H9 (cell line): Measurements from ENCODE around the gene MT1M. TPM values are rescaled to one million over a fixed set of nuclear protein-coding genes. Genes with fewer than 3 reads are reported as not detected.

Experiments
- DNase-seq: peaks from one replicate; pipeline ENCODE4 v3.0.0-alpha.2; 2017
- H2AFZ ChIP-seq: one replicate; pipeline ENCODE4 v1.6.1; 2013; ENCODE audit warnings: mild to moderate bottlenecking, low read length, control low read depth, moderate library complexity
- H2AK5ac ChIP-seq: 2 replicates; pipeline ENCODE4 v1.6.1; 2013; ENCODE audit warnings: low read length, control low read depth, mixed read lengths; ENCODE audit not compliant: insufficient read length
- H2BK120ac ChIP-seq: one replicate; pipeline ENCODE4 v1.6.1; 2013; ENCODE audit warnings: low read depth, mild to moderate bottlenecking, low read length, control low read depth, inconsistent platforms; ENCODE audit not compliant: poor library complexity, severe bottlenecking
- H2BK12ac ChIP-seq: 2 replicates; pipeline ENCODE4 v1.6.1; 2013; ENCODE audit warnings: low read length, control low read depth, mixed read lengths, low read depth; ENCODE audit not compliant: insufficient read length
- H2BK15ac ChIP-seq: 2 replicates; pipeline ENCODE4 v1.6.1; 2013; ENCODE audit warnings: low read depth, low read length, control low read depth
- H2BK20ac ChIP-seq: one replicate; pipeline ENCODE4 v1.6.1; 2013; ENCODE audit warnings: low read depth, mild to moderate bottlenecking, low read length, control low read depth, inconsistent platforms; ENCODE audit not compliant: poor library complexity, severe bottlenecking
- H2BK5ac ChIP-seq: 2 replicates; pipeline ENCODE4 v1.6.1; 2013; ENCODE audit warnings: low read length, control low read depth, mixed read lengths; ENCODE audit not compliant: insufficient read length
- H3K14ac ChIP-seq: 2 replicates; pipeline ENCODE4 v1.6.1; 2013; ENCODE audit warnings: low read length, control low read depth; ENCODE audit not compliant: insufficient read depth
- H3K18ac ChIP-seq: 2 replicates; pipeline ENCODE4 v1.6.1; 2013; ENCODE audit warnings: low read depth, mild to moderate bottlenecking, mixed read lengths, low read length, control low read depth; ENCODE audit not compliant: insufficient read length
- H3K23ac ChIP-seq: 2 replicates; pipeline ENCODE4 v1.6.1; 2013; ENCODE audit warnings: low read length, control low read depth, mixed read lengths, low read depth; ENCODE audit not compliant: insufficient read length
- H3K23me2 ChIP-seq: 2 replicates; pipeline ENCODE4 v1.6.1; 2013; ENCODE audit warnings: low read depth, mild to moderate bottlenecking, mixed read lengths, low read length, control low read depth; ENCODE audit not compliant: insufficient read length, poor library complexity, severe bottlenecking
- H3K27ac ChIP-seq: 2 replicates; pipeline ENCODE4 v1.5.1; 2013; ENCODE audit warnings: low read length, control low read depth, mixed read lengths, low read depth; ENCODE audit not compliant: insufficient read length
- H3K27me3 ChIP-seq: 2 replicates; pipeline ENCODE4 v1.6.1; 2013; ENCODE audit warnings: low read length, control low read depth, inconsistent platforms; ENCODE audit not compliant: insufficient read depth
- H3K4ac ChIP-seq: 2 replicates; pipeline ENCODE4 v1.6.1; 2013; ENCODE audit warnings: low read depth, mild to moderate bottlenecking, control low read depth, inconsistent platforms, low read length, moderate library complexity
- H3K4me1 ChIP-seq: 2 replicates; pipeline ENCODE4 v1.6.1; 2013; ENCODE audit warnings: low read length, control low read depth, inconsistent platforms; ENCODE audit not compliant: insufficient read depth
- H3K4me2 ChIP-seq: 2 replicates; pipeline ENCODE4 v1.6.1; 2013; ENCODE audit warnings: low read length, control low read depth, mixed read lengths; ENCODE audit not compliant: insufficient read length, insufficient read depth
- H3K56ac ChIP-seq: 2 replicates; pipeline ENCODE4 v1.6.1; 2013; ENCODE audit warnings: low read depth, mild to moderate bottlenecking, mixed read lengths, low read length, control low read depth; ENCODE audit not compliant: insufficient read length
- H3K79me1 ChIP-seq: 2 replicates; pipeline ENCODE4 v1.6.1; 2013; ENCODE audit warnings: low read depth, mild to moderate bottlenecking, moderate library complexity, low read length, control low read depth, inconsistent platforms; ENCODE audit not compliant: insufficient read depth, poor library complexity, severe bottlenecking
- H3K79me2 ChIP-seq: 2 replicates; pipeline ENCODE4 v1.6.1; 2013; ENCODE audit warnings: low read length, control low read depth, inconsistent platforms; ENCODE audit not compliant: insufficient read depth
- H3K9ac ChIP-seq: 2 replicates; pipeline ENCODE4 v1.6.1; 2013; ENCODE audit warnings: low read length, control low read depth, mixed read lengths; ENCODE audit not compliant: insufficient read length; ENCODE audit errors: extremely low read depth
- H3K9me3 ChIP-seq: one replicate; pipeline ENCODE4 v1.6.1; 2013; ENCODE audit warnings: low read depth, low read length, inconsistent platforms; ENCODE audit not compliant: control insufficient read depth
- H3T11ph ChIP-seq: one replicate; pipeline ENCODE4 v1.6.1; 2013; ENCODE audit warnings: mild to moderate bottlenecking, low read length, control low read depth, inconsistent platforms
- H4K20me1 ChIP-seq: one replicate; pipeline ENCODE4 v1.6.1; 2013; ENCODE audit not compliant: control insufficient read depth, insufficient read length, insufficient read depth
- H4K5ac ChIP-seq: 2 replicates; pipeline ENCODE4 v1.6.1; 2013; ENCODE audit warnings: low read depth, mild to moderate bottlenecking, mixed read lengths, low read length, control low read depth; ENCODE audit not compliant: insufficient read length
- H4K8ac ChIP-seq: replicated peaks from 2 replicates; pipeline ENCODE4 v1.6.1; 2013; ENCODE audit warnings: low read length, control low read depth, mixed read lengths, low read depth; ENCODE audit not compliant: insufficient read length
- H4K91ac ChIP-seq: 2 replicates; pipeline ENCODE4 v1.6.1; 2013; ENCODE audit warnings: low read depth, mild to moderate bottlenecking, moderate library complexity, mixed read lengths, low read length, control low read depth; ENCODE audit not compliant: insufficient read length
- H3K27ac Mint-ChIP-seq, 3 experiments: 2 replicates in 2 of 3; 3 replicates in 1 of 3; pipeline ENCODE4 v1.8.0; 2020 to 2021; ENCODE audit warnings: mixed read lengths in 3 of 3, mild to moderate bottlenecking in 1 of 3, moderate library complexity in 1 of 3
- H3K27me3 Mint-ChIP-seq: 2 replicates; pipeline ENCODE4 v1.8.0; 2021; ENCODE audit warnings: low read depth, mild to moderate bottlenecking, moderate library complexity, mixed read lengths
- H3K36me3 Mint-ChIP-seq, 3 experiments: 2 replicates in 2 of 3; 3 replicates in 1 of 3; pipeline ENCODE4 v1.8.0; 2020 to 2021; ENCODE audit warnings: low read depth in 3 of 3, mixed read lengths in 3 of 3; ENCODE audit not compliant: insufficient read depth in 1 of 3
- H3K4me1 Mint-ChIP-seq, 2 experiments: 2 replicates each; pipeline ENCODE4 v1.8.0; 2020; ENCODE audit warnings: mixed read lengths in 2 of 2
- H3K4me3 Mint-ChIP-seq, 2 experiments: 2 replicates in 1 of 2; 3 replicates in 1 of 2; pipeline ENCODE4 v1.8.0; 2020 to 2021; ENCODE audit warnings: mild to moderate bottlenecking in 2 of 2, mixed read lengths in 2 of 2, moderate library complexity in 1 of 2
- H3K9me3 Mint-ChIP-seq, 2 experiments: 2 replicates in 1 of 2; 3 replicates in 1 of 2; pipeline ENCODE4 v1.8.0; 2020; ENCODE audit warnings: mild to moderate bottlenecking in 2 of 2, mixed read lengths in 2 of 2, moderate library complexity in 1 of 2
- WGBS: extraction: QIAGEN DNeasy Blood & Tissue Kit; methylation state at CpG from one replicate; pipeline ENCODE4 v1.1.7; 2013; ENCODE audit warnings: missing lambda C conversion rate, low lambda C conversion rate, mixed read lengths; ENCODE audit not compliant: insufficient read length; ENCODE audit errors: extremely low coverage; 5-methylcytosine and 5-hydroxymethylcytosine counted together
- total RNA-seq: library from RNA; stranded (reverse); gene quantifications from 2 replicates; pipeline ENCODE4 v1.2.1, GENCODE V29; 2021
- TF ChIP-seq, protein P1 (sequence below): fragments of 200-600 bp; sonication (generic); conservative IDR thresholded peaks from 3 replicates; pipeline ENCODE4 v1.8.0; 2021; ENCODE audit warnings: antibody characterized with exemption, mild to moderate bottlenecking

Gene MT1M
- total RNA-seq, 1 experiment from 2014 or later: 1.4 TPM

- H3K79me1 ChIP-seq: no peaks in the 10 kb centered on the region
- no peak overlapping the region for H3T11ph ChIP-seq
- H2AK5ac ChIP-seq: no peak overlapping the region
- no CpG with 5 or more reads among the region's 16 CpGs for WGBS
- no peak overlapping the region for H2BK120ac ChIP-seq
- Mint-ChIP-seq H3K4me3 (peak overlapping the region; percentile 57 to 83), H3K27ac (no peak overlapping the region), H3K9me3 (peaks cover 3 to 14% of the 10 kb centered on the region in 2 experiments; a peak in 3 of 5 replicates), H3K36me3 (peaks cover 4 to 8% (median 5%) of the 10 kb centered on the region in 3 experiments; a peak in 6 of 7 replicates), H3K4me1 (peaks cover 39 to 45% of the 10 kb centered on the region in 2 experiments), H3K27me3 (peaks cover 94% of the 10 kb centered on the region)
- no peaks in the 10 kb centered on the region for H3K79me2 ChIP-seq
- no peak overlapping the region for H3K56ac ChIP-seq
- H3K9ac ChIP-seq: no peak overlapping the region
- peak overlapping the region; percentile 71 for H3K4me2 ChIP-seq
- H3K14ac ChIP-seq: no peak overlapping the region; the same call in 1 of the 2 replicates
- peak overlapping the region; percentile 9 for H2AFZ ChIP-seq
- H3K27me3 ChIP-seq: peaks cover 62% of the 10 kb centered on the region
- no peak for DNase-seq
- H4K20me1 ChIP-seq: no peaks in the 10 kb centered on the region
- H3K23me2 ChIP-seq: peaks cover 9% of the 10 kb centered on the region
- no peak overlapping the region for H4K8ac ChIP-seq
- H2BK20ac ChIP-seq: no peak overlapping the region
- H3K4me1 ChIP-seq: no peaks in the 10 kb centered on the region; the same call in 1 of the 2 replicates
- H3K18ac ChIP-seq: no peak overlapping the region
- TF ChIP-seq, protein P1, sequence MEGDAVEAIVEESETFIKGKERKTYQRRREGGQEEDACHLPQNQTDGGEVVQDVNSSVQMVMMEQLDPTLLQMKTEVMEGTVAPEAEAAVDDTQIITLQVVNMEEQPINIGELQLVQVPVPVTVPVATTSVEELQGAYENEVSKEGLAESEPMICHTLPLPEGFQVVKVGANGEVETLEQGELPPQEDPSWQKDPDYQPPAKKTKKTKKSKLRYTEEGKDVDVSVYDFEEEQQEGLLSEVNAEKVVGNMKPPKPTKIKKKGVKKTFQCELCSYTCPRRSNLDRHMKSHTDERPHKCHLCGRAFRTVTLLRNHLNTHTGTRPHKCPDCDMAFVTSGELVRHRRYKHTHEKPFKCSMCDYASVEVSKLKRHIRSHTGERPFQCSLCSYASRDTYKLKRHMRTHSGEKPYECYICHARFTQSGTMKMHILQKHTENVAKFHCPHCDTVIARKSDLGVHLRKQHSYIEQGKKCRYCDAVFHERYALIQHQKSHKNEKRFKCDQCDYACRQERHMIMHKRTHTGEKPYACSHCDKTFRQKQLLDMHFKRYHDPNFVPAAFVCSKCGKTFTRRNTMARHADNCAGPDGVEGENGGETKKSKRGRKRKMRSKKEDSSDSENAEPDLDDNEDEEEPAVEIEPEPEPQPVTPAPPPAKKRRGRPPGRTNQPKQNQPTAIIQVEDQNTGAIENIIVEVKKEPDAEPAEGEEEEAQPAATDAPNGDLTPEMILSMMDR: no peak
- H3K23ac ChIP-seq: no peak overlapping the region
- H2BK12ac ChIP-seq: no peak overlapping the region
- no peak overlapping the region for H4K91ac ChIP-seq
- peaks cover 6% of the 10 kb centered on the region for H3K9me3 ChIP-seq
- no peak overlapping the region for H2BK5ac ChIP-seq
- no peak overlapping the region for H4K5ac ChIP-seq
- H3K27ac ChIP-seq: no peak overlapping the region
- no peak overlapping the region for H3K4ac ChIP-seq
- H2BK15ac ChIP-seq: no peak overlapping the region
These were observed 6.4 kb upstream of the MT1M start for GRCh38 chr16:56625943-56626654.
